Adipose tissue (tissue), 3 donors: Measurements from ENCODE around the gene TGFB3. TPM values are rescaled to one million over a fixed set of nuclear protein-coding genes. Genes with fewer than 3 reads are reported as not detected.

Experiments used
- H3K27ac ChIP-seq: one replicate; pipeline ENCODE4 v1.5.1; 2013; ENCODE audit warnings: low read depth, low read length
- WGBS, 3 donors: extraction: QIAGEN DNeasy Blood & Tissue Kit; methylation state at CpG; one replicate each; pipeline ENCODE4 v1.1.7; 2013; 5-methylcytosine and 5-hydroxymethylcytosine counted together
- polyA plus RNA-seq, 3 donors: library from polyadenylated mRNA; stranded (reverse); fragments of 200-250 nt; gene quantifications; one replicate each; pipeline ENCODE4 v1.2.3, GENCODE V29; 2013
- donor health status: healthy with polysubstance abuse.
- donor health status: Bipolar disorder and iron deficiency.
- donor health status: healthy.

The TGFB3 gene
- polyA plus RNA-seq, 3 donors: 30.6 to 63.3 (median 30.8) TPM

DNA sequence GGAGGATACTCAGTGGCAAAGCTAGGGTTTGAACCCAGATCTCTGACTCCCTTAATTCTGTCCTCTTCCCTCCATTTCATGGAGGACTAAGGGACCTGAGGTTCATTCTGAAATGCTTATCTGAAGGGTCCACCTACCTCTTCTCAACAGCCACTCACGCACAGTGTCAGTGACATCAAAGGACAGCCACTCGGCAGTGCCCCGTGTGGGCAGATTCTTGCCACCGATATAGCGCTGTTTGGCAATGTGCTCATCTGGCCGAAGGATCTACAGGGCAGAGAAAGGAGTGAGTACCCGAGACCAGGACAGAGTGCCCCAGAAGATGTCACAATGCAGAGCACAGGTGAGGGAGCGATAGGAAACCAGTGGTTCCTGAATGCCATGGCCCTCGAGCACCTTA is 10.8 kb downstream of the TGFB3 start:
- H3K27ac ChIP-seq: no peak overlapping the region
- 87 to 93% (median 93%) methylated on average over 9 of the region's 9 CpGs for WGBS, 3 donors

DNA sequence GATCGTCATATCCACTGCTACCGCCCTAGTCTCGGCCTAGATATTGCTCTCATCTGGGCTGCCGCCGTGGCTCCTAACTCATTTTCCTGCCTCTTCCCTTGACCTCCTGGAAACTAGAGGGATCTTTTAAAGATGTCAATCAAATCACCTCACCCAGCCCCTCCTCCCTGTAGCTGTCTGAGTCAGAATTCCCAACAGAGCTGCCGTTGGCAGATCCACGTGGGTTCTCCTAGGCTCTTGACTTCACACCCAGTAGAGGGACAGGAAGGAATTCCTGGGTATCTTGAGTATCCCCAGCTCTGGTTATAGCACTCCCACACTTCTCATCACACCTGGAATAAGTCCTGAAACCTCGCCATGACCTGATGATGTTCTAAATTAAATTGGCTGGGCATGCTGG is 11.9 kb downstream of the TGFB3 start:
- WGBS, 3 donors: 79 to 83% (median 80%) methylated on average over 8 of the region's 8 CpGs
- H3K27ac ChIP-seq: no peak overlapping the region

- no peak overlapping the region for H3K27ac ChIP-seq
- 71 to 77% (median 75%) methylated on average over 4 of the region's 4 CpGs for WGBS, 3 donors
These were observed 12.7 kb downstream of the TGFB3 start for GRCh38 chr14:75969126-75969525.

GRCh38 chr14:75968456-75968855 is 13.3 kb downstream of the TGFB3 start:
- 39 to 71% (median 53%) methylated on average over 4 of the region's 4 CpGs for WGBS, 3 donors
- no peak overlapping the region for H3K27ac ChIP-seq

DNA sequence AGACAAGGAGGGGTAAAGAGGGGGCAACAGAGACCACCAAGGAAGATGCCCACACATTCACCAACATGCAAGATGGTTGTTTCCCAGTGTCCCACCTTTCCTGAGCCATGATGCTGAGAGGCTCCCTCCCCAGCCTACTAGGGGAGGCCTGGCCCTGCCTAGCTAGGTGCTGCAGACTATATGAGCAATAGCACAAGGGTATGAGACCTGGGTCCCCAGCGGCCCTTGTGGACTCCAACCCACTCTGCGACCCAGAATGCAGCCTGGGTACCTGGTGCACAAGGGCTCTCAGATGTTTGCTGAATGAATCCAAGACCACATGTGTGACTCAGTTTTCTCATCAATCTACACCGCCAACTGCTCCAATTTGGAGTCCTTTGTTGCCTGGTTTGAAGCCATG is 13.9 kb downstream of the TGFB3 start:
- H3K27ac ChIP-seq: no peak overlapping the region
- WGBS, 3 donors: 95 to 99% (median 97%) methylated on average over 3 of the region's 3 CpGs

GRCh38 chr14:75961662-75962061 is 20.1 kb downstream of the TGFB3 start:
- WGBS, 3 donors: 70 to 77% (median 75%) methylated on average over 3 of the region's 3 CpGs
- no peak overlapping the region for H3K27ac ChIP-seq

- no peak overlapping the region for H3K27ac ChIP-seq
- 77 to 86% (median 82%) methylated on average over 6 of the region's 6 CpGs for WGBS, 3 donors
These were observed 21.6 kb downstream of the TGFB3 start for GRCh38 chr14:75960231-75960630.

GRCh38 chr14:75959031-75959430 is 22.8 kb downstream of the TGFB3 start:
- no peak overlapping the region for H3K27ac ChIP-seq
- 96 to 97% (median 96%) methylated on average over 9 of the region's 9 CpGs for WGBS, 3 donors

- H3K27ac ChIP-seq: no peak overlapping the region
- WGBS, 3 donors: 94 to 96% (median 95%) methylated on average over 3 of the region's 3 CpGs
These were observed 29.3 kb downstream of the TGFB3 start for GRCh38 chr14:75952489-75952888.

DNA sequence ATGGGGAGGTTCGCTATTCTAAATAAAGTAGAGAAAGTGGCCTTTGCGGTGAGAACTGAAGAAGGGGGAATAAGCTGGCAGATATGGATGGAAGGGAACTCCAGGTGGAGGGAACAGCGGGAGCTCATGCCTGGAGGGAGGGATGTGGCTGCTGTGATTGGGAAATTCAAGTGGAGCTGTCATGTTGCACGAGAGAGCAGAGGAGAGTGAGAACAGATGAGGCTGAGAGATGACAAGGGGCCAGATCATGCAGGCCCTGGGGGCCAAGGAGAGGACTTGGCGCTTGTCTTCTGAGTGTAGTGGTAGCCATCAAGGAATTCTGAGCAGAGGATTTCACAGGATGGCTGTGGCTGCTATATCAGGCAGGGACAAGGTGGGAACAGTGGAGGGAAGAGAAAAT is 35.0 kb downstream of the TGFB3 start:
- 91 to 98% (median 92%) methylated on average over 5 of the region's 5 CpGs for WGBS, 3 donors
- no peak overlapping the region for H3K27ac ChIP-seq

DNA sequence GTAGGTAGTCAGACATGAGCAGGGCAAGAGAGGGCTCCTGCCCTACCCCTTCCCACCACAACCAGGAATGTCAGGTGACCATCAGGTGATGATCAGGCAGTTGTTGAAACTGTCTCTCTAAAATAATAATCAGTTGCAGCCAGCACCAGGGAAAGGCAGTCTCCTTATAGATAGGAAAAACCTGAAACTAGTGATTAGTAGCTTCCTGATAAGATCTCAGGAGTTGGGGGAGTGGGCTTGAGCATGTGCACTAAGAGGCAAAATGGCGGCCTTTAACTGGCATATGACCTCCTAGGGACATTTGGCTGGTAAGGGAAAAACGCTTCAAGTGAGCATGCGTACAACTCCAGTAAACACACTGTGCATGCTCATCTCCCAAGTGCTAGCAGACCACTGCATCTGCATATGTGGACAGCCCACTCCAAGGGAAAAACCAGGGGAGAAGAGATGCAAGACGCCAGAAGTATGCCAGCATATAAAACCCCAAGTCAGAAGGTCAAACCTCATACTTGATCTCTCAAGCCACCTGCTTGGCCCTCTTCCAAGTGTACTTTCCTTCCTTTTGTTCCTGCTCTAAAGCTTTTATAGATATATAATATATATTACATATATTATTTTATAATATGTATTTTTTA is 37.1 kb downstream of the TGFB3 start:
- WGBS, 3 donors: 90 to 94% (median 92%) methylated on average over 4 of the region's 4 CpGs
- H3K27ac ChIP-seq: no peak overlapping the region

DNA sequence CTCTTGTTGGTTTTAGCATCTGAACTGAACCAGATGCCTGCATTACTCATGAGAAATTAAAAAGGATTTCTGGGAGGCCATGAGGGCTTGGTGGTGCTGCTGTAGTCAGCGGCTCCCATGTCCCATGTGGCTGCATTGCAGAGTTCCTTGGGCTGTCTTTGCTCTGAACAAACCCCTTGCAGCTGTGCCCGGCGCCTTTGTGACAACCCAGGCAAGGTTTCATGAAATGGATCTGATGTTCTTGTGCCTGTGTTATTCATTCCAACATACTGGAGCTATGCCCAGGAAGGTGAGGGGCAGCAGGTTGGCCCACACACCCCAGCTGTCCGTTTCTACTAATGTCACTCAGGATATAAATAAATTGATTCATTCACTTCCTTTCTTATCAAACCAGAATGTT is 40.8 kb downstream of the TGFB3 start:
- no peak overlapping the region for H3K27ac ChIP-seq
- WGBS, 3 donors: 49 to 82% (median 79%) methylated on average over 4 of the region's 4 CpGs

GRCh38 chr14:75939200-75939599 is 42.6 kb downstream of the TGFB3 start:
- no peak overlapping the region for H3K27ac ChIP-seq
- WGBS, 3 donors: 73 to 92% (median 81%) methylated on average over 1 of the region's 1 CpG

- WGBS, 3 donors: 72 to 78% (median 77%) methylated on average over 2 of the region's 2 CpGs
- no peak overlapping the region for H3K27ac ChIP-seq
These were observed 46.7 kb downstream of the TGFB3 start for GRCh38 chr14:75934998-75935628.

GRCh38 chr14:75933712-75934296 is 48.0 kb downstream of the TGFB3 start:
- WGBS, 3 donors: 48 to 73% (median 50%) methylated on average over 2 of the region's 2 CpGs
- no peak overlapping the region for H3K27ac ChIP-seq

- no peak overlapping the region for H3K27ac ChIP-seq
- WGBS, 3 donors: 40 to 58% (median 45%) methylated on average over 5 of the region's 5 CpGs
These were observed 53.1 kb downstream of the TGFB3 start for GRCh38 chr14:75928690-75929181.

DNA sequence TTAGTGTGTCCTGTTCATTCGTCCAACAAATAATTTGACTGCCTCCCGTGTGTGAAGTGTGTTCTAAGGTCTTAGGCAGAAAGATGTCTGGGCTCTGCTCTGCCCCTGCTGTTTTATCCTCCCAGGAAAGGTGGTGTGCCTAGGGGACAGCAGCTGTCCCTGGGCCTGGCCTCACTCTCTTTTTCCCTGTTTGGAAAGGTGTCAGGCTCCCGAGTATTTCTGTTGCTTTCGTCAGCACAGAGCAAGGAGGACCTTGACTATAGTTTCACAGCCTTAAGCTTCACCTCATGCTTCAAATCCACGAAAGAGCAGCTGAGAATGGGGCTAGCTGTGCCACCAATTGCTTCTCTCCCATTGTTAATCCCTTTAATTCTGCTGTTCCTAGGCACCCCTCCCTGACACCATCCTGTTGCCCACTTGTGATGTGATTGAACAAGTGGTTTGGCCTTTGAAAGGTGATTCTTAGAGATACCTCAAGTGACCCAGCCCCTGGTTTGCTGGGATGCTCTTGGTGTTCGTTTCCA is 54.2 kb downstream of the TGFB3 start:
- H3K27ac ChIP-seq: no peak overlapping the region
- 77 to 84% (median 80%) methylated on average over 6 of the region's 6 CpGs for WGBS, 3 donors

GRCh38 chr14:75926431-75927115 is 55.2 kb downstream of the TGFB3 start:
- WGBS, 3 donors: 97% methylated on average over 4 of the region's 4 CpGs
- no peak overlapping the region for H3K27ac ChIP-seq
